HL-60/S4 treated with phorbol 12-myristate 13-acetate at 8.2 ng/mL for 4 days and 3 days (cell line): Measurements from ENCODE around the gene SIRPB2.
"Not testable (repeated sequence)": the region's sequence is repeated elsewhere in the genome, so short reads cannot be mapped to it uniquely, and the experiment has no call there.

Experiments used
- in situ Hi-C: fragments of 300-500 bp; cut with MboI; formaldehyde crosslinking; loops from 2 replicates; pipeline ENCODE4 v1.15.0; 2022; ENCODE audit warnings: low sequenced_read_pairs

Gene SIRPB2

DNA sequence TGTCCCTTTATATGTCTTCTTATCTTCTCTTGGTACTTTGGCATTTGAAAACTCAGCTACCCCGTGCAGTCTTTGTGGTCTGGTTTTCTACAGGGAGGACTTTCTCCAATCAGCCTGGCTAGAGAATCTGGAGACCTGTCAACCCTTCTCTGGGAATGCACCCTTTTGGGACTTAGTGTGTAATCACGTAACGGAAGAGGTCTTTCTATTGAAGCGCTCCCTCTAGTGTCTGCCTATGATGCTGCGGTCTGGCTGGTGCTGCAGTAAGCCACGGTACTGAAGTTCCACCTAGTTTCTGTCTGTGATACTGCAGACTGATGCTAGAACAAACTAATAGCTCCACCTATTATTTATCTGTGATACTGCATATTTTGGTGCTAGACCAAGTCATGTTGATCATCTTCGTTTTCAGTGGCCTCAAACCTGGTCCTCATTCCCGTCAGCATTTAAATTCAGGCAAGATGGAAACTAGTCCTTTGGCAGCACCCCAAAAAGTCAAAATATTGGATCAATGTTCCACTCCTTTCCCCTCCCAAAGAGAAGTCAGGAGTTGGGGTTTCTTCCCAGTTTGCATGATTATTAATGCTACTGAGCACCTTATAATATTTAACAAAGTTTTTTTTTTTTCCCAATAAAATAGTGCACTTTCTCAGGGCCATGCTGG lies 12.5 kb upstream of the SIRPB2 start:
- in situ Hi-C loops, result no loop called here

DNA sequence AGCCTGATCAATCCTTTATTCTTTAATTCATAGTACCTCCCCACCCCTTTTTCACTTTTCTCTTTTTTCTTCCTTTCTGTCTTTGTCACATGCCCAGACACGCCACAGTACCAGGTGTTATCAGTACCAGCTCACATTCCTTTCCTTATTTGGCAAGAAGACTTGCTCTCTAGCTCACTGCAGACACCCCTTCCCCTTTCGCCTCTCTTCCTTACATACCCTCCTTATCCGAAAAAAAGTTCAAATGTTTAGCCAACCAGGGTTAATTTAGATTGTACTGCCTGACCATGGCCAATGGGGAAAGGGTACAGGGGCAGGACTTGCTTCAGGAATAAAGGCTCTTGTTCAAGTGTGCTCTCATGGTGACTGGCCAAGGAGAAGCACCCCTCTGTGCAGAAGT lies 9.3 kb upstream of the SIRPB2 start:
- in situ Hi-C loops, result no loop called here

DNA sequence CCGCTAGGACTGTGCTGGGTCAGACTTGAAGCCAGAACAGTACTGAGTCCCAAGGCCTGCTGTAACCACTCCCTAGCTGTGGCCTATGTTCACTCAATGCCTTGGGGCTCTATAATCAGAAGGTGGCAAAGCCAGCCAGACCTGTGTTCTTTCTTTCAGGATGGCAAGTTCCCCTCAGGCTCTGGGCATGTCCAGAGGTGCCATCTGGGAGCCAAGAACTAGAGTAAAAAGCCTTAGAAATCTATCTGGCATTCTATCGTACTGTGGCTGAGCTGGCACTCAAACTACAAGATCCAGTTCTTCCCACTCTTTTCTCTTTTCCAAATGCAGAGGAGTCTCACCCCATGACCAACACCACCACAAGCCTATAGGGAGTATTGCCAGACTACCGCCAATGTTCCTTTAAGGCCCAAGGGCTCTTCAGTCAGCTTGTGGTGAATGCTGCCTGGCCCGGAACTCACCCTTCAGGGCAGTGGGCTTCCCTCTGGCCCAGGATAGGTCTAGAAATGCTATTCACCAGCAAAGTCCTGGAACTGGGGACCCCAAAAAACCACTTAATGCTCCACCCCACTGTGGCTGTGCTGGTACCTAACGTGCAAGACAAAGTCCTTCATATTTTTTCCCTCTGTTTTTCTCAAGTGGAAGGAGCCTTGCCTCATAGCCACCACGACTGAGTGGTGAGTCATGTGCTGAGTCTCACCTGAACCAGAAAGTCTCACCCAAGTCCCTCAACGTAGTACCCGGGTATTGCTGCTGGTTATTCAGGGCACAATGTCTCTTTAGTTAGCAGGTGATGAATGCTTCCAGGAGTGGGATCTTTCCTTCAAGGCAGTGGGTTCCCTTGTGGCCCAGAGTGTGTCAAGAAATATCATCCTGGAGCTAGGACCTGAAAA lies 8.6 kb upstream of the SIRPB2 start:
- in situ Hi-C loops, result no loop called here

DNA sequence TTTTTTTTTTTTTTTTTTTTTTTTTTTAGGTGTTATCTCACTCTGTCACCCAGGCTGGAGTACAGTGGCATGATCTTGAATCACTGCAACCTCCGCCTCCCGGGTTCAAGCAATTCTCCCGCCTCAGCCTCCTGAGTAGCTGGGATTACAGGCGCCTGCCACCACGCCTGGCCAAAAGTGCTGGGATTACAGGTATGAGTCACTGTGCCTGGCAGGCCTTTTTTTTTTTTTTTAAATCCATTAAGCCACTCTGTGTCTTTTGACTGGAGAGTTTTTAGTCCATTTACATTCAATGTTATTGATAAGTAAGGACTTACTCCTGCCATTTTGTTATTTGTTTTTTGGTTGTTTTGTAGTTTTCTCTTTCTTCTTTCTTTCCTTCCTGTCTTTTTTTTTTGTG lies 6.2 kb upstream of the SIRPB2 start:
- in situ Hi-C loops, result not testable (repeated sequence)

DNA sequence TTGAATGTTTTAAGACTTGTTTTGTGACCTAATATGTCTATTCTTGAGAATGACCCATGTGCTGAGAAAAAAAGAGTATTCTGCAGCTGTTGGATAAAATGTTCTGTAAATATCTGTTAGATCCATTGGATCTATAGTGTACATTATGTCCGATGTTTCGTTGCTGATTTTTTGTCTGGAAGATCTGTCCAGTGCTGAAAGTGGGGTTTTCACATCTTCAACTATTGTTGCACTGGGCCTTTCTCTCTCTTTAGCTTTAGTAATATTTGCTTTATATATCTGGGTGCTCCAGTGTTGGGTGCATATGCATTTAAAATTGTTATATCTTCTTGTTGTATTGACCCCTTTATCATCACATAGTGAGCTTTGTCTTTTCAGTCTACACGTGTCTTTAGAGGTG lies 5.7 kb upstream of the SIRPB2 start:
- in situ Hi-C loops, result no loop called here

DNA sequence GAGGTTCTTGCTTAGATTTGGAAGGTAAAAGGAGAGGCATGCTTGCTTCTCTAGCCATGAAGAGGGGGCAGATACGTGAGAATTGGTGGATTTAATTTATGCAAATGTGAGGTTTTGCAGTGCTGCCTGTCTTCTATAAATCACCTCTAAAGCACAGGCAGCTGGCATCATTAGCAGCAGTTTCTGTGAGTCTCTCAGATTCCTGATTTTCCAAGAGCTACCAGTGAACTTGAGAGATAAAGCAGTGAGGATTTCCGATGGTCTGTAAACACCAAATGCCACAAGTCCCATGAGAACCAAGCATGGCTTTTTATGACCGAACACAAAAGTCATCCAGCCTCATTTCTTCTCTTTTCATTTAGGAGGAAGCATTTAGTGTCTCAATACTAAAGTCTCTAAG lies 3.2 kb upstream of the SIRPB2 start:
- in situ Hi-C loops, result no loop called here

DNA sequence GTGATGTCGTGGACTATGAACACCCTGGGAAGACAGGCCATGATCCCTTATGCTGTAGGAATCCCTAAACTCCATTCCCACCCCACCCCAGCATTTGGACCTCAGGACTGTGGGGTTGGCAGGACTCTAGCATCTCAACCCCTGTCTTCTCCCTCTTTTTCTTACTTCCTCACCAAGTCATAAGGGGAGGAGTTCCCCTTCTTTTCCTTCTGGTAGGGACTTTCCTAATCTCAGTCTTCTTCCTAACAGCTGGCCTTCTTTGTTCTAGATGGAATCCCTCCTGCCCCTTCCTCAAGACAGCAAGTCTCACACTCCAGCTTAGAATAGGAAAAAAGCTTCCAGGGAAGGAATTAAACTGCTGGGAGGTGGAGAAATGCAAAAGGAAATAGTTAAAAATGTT lies 2.3 kb upstream of the SIRPB2 start:
- in situ Hi-C loops, result no loop called here

DNA sequence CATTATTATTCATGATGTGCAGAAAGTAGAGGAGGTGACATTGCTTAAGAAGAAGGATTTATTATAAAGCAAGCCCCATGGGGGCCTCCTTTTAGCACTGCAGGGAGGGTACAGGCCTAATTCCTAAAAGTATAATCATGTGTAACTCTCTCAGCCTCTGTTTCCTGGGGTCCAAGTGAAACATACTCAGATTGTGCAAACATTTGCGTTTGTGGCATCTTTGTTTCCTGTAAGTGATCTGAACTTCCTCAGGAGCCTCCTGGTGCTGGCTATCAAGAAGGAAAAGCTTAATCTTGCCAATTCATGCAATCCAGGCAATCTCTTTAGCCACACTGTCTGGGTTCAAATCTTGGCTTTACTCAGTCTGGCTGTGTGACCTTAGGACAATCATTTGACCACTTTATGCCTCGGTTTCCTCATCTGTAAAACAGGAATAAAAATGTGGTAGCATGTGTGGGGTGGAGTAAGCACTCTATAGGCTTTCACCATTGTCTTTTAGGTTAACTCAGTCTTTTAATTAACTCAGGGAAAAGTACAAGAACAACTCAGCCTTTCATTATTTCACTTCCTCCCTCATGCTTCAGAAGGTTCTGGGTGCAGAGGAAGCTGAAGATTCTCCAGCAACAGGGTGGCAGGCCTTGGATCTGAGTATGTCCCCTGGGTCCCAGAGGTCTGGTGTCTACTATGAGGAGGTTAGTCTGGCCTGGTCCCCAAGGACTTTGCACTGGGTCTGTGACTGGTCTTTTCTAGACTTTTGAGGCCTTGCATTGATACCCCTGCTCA lies 831 bp upstream of the SIRPB2 start:
- in situ Hi-C loops, result no loop called here

DNA sequence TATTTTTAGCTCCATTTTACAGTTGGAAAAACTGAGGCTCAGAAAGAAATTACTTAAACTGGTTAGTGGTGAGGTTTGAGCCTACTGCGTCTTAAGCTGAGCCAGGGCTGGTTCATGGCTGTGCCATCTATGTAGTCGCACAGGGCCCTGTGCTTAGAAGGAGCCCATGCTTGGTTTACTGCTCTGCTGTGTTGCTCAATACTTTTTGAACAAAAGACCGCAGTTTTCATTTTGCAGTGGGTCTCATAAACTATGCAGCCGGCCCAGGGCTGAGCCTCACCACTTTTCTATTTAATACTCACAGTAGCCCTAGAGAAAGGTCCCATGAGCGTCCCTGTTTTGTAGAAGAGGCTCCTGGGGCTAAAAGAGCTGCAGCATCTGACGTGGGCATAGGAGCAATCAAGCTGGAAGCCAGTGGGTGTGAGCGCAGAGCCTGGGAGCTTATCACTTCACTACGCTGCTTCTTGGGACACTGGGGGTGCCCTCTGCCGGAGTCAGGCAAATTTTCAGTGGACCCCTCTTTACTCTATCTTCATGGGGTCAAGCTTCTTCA lies 501 bp downstream of the SIRPB2 start:
- in situ Hi-C loops, result no loop called here

DNA sequence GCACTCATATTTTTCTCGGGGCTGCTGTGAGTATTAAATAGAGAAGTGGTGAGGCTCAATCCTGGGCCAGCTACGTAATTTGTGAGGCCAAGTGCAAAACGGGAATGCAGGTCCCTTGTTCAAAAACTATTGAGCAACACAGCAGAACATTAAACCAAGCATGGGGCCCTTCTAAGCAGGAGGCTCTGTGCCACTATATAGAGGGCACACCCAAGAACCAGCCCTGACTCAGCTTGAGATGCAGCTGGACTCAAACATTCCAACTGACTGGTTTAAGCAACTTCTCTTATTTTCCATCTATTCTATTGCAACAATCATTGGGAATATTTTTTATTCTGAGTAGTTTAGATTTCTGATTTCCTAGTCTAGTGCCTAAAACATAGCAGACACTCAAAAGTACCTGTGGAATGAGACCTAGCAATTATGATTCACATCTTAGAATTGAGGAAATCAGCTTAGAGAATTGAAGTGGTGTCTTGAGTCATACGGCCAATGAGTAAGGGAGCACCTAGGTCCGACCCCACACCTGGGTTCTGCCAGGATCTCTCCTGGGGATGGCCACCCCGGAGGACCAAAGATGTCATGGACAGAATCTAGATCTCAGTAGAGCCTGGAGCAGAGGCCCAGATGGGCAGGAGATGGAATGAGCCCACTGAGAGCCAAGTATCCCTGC lies 1.3 kb downstream of the SIRPB2 start:
- in situ Hi-C loops, result no loop called here

DNA sequence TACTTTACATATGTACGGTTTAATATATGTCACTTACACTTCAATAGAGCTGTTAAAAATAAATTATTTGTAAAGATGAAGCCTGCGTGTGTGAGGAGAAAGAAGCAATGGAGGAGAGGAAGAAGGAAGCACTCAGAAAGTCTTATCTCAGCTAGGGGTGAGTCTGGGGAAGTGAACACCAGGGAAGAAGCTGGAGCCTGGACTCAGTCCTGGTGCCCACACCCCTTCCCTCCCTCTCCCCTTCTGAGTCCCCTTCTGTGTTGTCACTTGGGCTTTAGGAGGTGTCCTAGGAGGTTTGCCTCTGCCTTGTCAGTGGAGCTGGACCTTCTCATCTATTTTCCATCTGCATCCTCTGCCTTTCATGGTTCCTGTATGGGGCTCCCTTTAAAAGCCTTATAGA lies 1.9 kb downstream of the SIRPB2 start:
- in situ Hi-C loops, result no loop called here

DNA sequence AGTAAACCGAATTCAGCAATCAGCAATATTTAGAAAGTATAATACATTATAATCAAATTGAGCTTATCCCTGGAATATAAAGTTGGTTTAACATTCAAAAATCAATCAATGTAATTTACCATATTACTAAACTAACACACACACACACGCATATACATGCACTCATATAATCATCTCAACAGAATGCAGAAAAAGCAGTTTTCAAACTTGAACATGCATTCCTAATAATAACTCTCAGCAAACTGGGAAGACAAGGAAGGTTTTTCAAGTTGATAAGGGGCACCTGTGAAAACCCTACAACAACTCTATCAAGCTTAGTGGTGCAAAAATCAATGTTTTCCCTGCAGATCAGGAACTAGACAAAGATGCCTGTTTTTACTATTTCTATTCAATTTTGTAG lies 4.7 kb downstream of the SIRPB2 start:
- in situ Hi-C loops, result no loop called here

DNA sequence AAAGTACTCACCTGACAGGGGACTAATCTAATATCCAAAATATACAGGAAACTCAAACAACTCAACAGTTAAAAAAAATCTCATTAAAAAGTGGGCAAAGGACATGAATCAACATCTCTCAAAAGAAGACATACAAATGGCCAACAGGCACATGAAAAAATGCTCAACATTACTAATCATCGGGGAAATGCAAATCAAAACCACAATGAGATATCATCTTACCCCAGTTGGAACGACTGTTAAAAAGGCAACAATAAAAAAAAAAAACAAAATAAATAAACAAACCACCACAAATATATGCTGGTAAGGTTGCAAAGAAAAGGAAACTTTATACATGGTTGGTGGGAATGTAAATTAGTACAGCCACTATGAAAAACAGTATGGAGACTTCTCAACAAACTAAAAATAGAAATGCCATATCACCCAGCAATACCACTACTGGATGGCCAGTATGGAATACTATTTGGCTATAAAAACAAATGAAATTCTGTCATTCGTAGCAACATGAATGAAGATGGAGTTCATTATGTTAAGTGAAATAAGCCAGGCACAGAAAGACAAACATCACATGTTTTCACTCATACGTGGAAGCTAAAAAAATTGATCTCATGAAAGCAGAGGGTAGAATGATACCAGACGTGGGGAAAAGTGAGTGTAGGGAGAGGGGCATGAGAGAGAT lies 6.6 kb downstream of the SIRPB2 start:
- in situ Hi-C loops, result no loop called here

DNA sequence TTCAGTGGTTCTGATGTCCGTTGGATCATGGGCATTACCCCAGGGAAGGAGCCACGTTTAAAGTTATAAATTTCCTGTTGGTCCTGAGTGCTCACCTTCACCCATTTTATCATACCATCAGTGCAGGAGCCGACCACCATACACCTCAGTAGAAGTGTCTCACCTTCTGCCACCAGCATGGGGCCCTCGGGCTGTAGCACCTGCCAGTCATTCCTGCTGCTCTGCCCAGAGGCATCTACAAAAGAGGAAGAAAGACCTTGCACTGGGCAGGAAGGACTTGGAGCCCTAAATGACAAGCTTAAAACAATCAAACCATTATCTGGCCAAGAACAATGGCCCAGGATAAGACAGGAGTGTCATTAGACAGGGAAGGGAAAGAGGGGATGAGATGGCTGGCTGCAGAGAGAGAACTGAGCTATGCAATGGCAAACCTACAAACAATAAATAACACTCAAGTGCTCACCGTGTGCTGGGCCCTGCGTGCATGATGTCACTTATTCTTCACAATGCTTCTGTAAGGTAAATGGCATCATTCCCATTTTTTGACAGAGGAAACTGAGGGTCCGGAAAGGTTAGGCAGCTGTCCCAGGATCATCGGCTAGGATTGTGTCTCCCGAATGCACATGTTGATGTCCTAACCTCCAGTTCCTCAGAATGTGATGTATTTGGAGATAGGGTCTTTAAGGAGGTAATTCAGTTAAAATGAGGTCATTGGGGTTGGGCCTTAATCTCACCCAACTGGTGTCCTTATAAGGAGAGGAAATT lies 11.2 kb downstream of the SIRPB2 start:
- in situ Hi-C loops, result no loop called here

DNA sequence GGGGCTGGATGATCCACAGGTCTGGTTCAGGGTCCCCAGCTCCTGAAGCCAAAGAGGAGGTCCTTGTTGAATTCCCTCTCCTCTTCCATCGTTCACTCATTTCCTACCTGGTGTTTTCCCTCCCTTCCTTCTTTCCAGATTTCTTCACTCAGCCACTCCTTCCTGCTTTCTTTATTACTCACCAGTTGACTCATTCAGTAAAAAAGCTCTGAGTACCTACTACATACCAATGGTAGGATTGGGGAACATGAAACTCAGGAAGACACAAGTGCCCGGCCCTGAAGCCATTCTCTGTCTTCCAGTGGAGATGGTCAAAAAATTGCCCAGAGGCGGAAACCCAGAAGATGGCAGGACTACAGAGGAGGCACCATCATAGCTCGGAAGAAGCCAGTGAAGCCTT lies 12.7 kb downstream of the SIRPB2 start:
- in situ Hi-C loops, result no loop called here

DNA sequence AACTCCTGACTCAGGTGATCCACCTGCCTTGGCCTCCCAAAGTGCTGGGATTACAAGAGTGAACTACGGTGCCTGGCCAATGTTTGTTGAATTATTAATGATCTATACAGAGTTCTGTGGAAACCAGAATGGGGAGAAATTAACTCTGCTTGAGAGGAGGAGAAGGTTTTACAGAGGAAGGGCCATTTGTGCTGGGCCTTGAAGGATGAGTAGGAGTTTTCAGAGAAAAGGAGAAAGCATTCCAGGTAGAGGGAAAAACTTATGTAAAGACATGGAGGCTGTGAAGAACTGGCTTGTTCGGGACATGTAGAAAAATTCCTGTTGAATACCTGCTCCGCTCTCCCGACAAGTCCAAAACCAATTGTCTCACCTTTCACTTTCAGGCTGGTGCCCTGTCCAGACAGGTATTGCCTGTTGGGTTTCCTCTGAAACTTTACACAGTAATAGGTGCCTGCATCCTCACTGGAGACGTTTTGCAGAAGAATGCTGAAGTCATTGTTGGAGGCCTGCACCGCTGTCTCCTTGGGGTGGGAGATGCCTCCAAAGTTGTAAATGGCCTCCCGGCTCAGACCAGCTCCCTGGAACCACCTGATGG lies 13.2 kb downstream of the SIRPB2 start:
- in situ Hi-C loops, result no loop called here

DNA sequence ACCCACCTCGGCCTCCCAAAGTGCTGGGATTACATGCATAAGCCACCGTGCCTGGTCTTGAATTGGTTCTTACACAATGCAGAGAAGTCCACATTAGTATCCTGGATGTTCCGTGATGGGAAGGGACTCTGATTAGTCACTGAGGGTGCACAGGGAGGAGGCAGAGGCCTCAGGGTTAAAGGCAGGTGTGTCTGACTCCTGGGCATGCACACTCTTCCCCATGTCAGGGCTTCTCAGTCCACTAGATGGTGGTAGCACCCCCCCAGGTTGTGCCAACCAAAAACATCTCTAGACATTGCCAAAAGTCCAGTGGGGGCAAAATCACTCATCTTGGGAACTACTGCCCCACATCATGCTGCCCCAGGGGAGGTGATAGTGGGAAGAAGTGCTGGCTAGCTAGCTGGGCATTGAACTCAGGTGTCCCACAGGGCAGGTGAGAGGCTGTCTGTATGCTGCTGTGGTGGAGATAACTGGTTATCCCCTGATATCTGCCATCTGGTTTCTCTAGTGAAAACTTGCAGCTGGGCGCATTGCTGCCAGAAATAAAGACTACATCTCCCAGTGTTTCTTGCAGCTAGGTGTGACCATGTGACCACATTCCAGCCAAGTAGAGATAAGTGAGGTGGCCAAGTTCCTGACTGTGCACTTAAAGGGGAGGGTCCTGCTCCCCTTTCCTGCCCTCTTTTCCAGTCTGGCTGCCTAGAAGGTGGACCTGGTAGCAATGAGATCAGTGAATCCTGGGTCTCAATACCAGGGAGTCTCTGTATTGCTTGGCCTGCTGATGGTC lies 16.2 kb downstream of the SIRPB2 start:
- in situ Hi-C loops, result no loop called here

DNA sequence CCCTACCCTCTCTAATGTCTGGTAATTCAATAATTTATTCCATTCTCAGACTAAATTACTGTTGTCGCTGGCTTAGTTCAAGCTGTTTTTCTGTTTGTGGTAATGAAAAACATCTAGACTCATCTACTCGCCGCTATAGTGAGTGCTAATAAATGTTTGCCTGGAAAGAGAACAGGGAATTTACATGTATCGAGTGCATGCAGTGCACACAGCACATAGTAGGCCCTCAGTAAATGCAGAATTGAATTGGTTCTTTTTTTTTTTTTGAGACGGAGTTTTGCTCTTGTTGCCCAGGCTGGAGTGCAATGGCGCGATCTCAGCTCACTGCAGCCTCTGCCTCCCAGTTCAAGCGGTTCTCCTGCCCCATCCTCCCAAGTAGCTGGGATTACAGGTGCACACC lies 16.9 kb downstream of the SIRPB2 start:
- in situ Hi-C loops, result no loop called here
